Measurements from ENCODE around the gene GABRR3.

Gene GABRR3

GRCh38 chr3:97988784-97989568 lies 46.1 kb downstream of the GABRR3 start:
- DNase-seq: no peak

DNA sequence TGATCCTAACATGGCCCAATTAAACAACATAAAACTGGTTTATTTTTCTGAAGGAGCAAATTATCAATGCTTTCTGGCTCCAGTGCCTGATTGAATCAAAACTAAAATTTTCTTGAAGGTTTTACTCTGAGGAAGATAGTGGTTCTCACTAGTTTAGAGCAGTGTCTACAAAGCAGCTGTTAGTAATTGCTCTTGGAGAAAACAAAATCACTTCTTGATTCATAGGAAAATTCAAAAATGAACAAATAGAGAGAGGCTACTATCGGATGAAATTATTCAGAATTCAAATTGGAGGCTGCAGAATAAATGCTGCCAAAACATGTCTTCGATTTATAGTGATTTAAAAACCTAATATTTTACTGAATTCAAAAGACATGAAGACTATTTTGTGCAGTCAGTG lies 47.8 kb downstream of the GABRR3 start:
- DNase-seq: no peak

- no peak for DNase-seq
These were observed 51.1 kb downstream of the GABRR3 start for GRCh38 chr3:97983933-97984491.

DNA sequence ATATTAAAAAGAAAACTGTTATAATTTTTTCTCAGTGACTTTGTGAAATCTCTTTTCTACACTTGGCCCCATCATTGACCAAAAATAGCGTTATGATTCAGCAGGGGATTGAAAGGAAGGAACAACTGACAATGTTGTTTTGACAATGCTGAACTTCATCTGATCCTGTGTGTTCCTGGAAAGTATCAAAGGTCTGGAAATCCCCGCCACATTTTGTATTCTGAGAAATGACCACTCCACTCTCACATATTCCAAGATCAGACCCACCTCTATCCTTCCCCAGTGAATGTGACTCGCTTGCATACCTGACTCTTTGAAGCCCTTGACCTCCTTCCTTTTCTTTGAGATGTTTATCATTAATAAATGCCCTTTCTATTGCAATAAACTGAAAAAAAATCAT lies 53.2 kb downstream of the GABRR3 start:
- no peak for DNase-seq

DNA sequence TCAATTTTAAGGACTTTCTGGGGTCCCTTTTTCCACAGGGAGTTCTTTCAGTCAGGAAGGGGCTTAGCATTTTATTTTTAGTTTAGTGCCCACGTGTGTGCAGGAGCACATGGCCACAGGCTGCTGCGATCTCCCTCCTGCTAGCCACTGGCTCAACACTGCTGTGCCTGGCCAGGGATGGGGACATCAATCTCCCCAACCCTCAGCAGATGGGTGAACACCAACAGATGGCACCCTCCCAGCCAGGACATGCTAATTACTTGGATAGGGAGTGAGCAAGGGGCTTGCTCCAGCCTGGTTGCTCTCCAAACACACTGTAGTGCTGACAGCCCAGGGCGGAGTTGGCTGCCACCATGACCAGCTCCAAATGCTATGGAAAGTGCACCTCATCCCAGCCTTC lies 55.5 kb downstream of the GABRR3 start:
- peak; percentile 99 for DNase-seq

DNA sequence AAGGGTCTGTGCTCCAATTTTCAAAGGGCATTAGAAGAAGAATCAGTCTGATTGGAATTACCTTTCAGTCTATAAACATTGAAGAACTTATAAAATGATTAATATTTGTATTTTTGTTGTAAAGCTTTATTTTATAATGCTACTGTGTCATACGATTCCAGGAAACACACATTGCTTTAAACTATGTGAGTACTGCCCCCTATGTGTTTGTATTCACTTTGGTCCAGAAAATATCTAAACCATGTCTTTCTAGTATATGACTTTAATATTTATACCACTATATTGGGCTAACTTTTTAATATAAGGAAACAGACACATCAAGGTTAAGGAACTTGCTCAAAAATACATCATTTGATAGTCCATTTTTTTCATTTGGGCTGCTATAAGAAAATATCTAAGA lies 59.6 kb downstream of the GABRR3 start:
- no peak for DNase-seq

DNA sequence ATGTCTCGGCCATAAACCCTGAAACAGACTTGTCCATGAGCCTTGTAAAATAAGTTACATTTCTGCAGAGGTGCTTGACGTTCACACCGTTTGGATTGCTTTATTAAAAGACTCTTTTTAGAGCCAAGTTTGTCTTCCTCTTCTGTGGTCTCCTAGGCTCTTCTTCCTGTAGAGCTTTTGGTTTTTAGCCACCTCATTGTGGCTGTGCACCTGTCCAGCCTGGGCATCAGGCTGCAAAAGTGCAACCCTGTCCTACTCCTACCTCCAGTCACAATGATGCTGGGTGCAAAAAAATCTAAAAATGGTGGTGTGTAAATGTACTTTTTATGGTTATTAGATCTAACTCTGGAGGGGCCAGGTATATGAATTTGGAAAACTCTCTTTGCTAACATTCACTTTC lies 60.1 kb downstream of the GABRR3 start:
- no peak for DNase-seq

GRCh38 chr3:97972976-97973375 lies 62.1 kb downstream of the GABRR3 start:
- no peak for DNase-seq

DNA sequence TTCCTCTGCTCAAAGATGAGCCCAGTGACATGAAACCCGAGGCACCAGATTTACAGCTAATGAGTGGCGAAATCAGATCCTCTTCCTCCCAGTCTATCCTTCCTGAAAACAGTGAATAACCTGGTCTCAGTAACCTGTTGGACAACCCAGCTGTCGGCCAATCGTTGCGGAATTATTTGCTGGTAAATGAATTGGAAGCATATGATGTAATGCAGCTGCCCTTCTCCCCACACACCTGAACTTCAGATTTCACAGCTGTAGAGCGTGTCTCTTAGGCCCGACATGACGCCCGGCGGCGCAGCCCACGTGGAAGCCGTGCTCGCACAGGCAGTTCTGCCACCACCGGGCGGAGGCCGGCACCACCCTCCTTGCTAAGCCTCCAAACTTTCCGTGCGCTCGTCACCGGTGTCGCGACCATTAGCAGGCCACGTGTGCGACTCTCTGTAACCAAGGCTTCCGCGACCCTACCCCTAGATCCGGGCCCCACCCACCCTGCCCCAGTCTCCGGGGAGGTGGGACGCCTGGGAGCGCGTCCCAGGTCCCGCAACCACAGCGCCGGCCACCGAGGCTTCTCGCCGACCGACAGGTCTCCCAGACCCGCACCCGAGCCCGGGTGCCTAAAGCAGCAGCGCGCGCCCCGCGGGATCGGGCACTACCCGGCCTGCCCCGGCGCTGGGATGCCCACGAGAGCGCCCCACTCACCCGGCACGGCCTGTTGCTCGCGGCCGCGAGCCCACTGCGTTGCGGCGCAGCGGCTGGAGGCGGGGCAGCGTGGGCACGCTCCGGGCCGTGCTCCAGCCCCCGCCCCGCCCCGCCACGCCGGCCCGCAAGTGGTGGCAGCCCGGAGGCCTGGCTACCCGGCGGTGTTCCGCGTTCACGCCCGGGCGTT lies 63.2 kb downstream of the GABRR3 start, which contains the start of gene RIOX2:
RIOX2 (minus strand) TSS at position 753 of the 889 bp plus-strand sequence. CDS start 4,838 bp downstream, outside the sequence.
- peak; percentile 57 for DNase-seq

DNA sequence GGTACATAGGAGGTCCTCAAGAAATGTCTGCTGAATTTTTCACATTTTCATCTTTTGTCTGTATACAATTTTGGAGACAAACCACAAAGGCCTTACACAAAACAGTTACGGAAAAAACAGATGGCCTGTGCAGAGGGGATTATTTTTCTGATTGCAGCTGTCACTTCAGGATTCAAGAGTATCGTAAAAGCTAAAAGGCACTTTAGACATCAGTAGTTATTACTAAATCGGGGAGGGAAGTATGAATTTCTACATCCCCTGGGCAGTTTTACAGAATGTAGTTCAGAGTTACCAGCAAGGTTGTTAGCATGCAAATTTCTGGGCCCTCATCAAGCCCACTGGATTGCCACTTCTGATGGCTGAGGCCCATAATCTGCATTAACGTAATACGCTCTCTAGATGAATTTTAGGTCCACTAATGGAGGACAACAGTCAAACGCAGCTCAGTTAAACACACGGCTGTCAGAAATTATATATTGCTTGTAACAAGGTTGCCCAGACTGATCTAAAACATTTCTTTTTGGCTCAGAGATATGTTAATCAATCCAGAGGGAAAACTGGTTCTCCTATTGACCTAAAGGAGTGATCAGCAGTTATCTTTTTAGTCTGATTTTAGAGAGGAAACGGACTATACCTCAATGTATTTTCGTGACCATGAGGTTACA lies 64.0 kb downstream of the GABRR3 start:
- peak; percentile 62 for DNase-seq

DNA sequence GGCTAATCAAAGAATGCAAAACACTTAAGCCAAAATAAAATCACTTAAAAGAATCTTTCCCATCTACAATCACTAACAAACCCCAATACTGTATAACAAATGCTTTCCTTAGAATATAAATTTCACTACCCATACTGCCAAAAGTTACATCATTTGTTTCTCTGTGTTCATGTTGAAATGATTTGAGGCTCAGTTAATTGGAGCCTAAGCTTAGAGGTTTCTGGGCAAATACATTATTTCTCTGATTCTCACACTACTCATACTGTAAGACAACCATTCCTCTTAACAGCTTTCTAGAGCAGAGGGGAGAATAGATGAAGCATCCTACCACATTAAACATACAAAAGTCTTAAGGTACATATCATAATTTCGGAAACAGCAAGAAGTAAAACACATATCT lies 65.0 kb downstream of the GABRR3 start:
- DNase-seq: no peak

DNA sequence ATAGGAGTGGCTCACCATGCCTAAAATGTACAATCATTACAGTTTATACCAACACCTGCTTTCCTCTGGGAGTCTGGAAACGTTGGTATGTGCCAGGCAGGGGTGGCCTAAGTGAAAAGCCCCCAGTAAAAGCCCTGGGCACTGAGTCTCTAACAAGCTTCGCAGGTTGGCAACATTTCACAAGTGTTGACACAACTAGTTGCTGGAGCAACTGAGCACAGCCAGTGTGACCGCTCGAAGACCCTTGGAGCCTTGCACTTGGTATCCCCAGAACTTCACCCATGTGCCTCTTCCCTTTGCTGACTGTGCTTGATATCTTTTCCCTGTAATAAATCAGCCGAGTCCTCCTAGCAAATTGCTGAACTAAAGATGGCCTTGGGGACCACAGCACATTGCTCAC lies 65.6 kb downstream of the GABRR3 start:
- DNase-seq: no peak

GRCh38 chr3:97968376-97968775 lies 66.7 kb downstream of the GABRR3 start:
- DNase-seq: no peak

- no peak for DNase-seq
These were observed 67.1 kb downstream of the GABRR3 start for GRCh38 chr3:97967966-97968365.

- no peak for DNase-seq
These were observed 73.9 kb downstream of the GABRR3 start for GRCh38 chr3:97960993-97961766.

GRCh38 chr3:97960551-97960950 lies 74.6 kb downstream of the GABRR3 start:
- no peak for DNase-seq

DNA sequence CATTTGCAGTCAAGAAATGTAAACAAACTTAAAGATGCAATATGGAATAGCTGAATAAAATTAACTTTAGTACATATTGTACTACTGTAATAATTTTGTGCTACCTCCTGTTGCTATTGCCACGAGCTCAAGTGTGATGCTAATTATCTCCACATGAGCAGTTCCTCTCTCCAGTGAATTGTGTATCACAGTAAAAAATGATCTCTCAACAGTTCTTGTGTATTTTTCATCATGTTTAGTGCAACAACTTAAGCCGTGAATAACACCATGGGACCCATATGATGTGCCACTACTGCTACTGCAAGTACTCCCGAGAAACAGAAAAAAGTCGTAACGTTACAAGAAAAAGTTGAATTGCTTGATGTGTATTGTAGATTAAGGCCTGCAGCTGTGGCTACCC lies 75.2 kb downstream of the GABRR3 start:
- DNase-seq: no peak

DNA sequence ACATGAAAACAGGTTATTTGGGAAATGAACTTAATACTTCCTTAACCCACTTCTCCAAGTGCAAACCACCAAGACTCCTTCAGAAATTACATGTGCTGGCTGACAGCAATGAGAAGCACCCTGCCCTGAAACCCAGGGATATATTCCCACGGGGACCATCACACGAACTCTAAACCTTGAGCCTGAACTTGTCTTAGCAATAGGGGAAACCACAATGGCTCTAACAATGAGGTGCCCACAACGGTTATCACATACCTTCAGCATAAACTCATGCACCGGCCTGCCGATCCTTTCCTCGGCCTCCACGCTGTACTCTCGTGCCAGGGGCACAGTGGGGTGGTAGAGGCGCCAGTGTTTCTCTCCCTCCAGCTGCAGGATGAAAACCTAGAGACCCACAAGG lies 76.3 kb downstream of the GABRR3 start:
- DNase-seq: no peak

DNA sequence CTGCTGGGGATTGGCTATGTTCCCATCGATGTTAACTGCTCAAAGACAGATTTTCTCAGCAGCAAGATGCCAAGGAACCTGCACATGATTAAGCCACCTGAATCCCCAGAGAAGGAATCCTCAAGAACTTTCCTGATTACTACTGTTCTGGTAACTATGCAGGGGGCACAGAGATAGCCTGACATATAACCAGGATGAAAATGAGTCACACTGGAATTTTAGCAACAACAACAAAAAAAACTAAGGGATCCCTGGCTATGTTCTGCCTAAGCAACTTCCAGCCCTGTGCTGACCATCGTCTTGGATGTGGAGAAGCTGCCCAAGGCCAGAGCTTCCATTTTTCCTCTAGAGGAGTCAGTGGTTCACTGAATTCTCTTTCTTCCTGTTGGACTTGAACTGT lies 76.7 kb downstream of the GABRR3 start:
- DNase-seq: no peak

DNA sequence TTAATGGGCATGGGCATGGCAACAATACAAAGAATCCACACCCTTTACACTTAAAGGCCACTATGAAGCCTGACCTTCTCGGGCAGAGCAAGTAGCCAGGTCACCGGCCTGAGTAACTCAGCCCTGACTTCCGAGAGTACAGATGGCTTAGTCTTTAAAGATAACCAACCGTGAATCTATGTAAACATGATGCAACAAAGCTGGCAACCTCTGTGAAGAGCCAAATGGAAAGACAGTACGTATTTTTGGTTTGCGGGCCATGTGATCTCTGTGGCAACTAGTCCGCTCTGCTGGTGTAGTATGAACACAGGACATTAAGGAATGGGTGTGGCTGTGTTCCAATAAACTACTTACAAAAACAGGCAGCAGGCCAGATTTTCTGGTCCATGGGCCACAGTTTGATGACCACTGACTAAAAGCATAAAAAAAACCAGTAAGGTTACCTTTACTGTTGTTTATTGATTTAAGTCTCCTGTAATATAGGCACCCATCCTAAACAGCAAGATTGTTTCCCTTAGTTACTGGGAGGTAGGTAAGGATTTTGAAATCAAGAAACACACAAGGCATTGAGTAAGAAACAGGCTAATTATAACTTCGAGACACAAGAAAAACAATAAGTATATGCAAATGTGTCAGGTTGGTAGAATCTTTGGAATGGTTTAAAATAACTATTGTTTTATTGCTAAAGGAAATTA lies 77.4 kb downstream of the GABRR3 start:
- DNase-seq: no peak

- no peak for DNase-seq
These were observed 79.1 kb downstream of the GABRR3 start for GRCh38 chr3:97956051-97956450.
